ENCODE results near the gene RAP1A.

Gene RAP1A

DNA sequence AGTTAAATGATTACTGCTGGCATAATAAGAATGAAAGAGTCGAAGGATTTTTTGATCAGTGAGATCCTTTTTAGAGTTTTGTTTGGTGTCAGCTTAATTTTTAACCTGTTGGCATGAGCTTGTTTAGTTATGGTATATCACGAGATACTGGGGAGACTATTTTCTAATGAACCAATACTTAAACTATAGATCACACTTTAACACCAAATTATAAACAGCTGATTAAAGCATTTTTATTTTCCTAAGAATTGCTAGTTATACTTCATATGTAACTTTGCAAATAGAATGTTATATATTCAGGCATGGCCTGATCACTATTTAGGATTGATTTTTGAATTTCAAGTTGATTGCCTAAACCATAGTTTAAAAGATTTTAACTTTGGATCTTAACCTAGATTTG is 142.1 kb downstream of the RAP1A start:
- no peak for DNase-seq (ENCODE audit: low spot score)

DNA sequence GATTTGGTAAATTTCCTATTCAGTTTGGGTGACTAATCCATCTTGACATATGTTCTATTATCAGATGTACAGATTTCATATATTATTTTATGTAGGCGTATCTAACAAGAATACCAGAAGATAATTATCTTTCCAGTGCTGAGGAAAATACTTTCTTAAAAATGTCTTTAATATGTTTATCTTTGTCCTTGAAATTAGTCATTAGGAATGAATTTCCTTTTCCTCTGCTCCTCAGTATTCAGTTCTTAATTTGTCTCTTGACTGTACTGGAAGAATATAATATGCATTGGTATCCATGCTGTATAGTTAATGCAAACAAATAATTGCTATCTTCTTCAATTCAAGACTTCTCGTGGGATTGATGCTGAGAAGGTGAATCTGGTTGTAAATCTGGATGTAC is 142.7 kb downstream of the RAP1A start:
- no peak for DNase-seq (ENCODE audit: low spot score)

All from AG08396 (cell line).